SK-N-SH treated with all-trans-retinoic acid at 6 μM for 48 hours (cell line): ENCODE measurements around the gene EFL1.

Source experiments
- ATAC-seq: fragments of 200-7000 bp; cut with Tn5 transposase; 3 replicates; pipeline ENCODE4 v1.9.1; 2020; ENCODE audit warnings: mild to moderate bottlenecking, moderate library complexity
- ARNTL ChIP-seq: fragments of 450-650 bp; formaldehyde crosslinking; IDR thresholded peaks from 2 replicates; pipeline ENCODE4 v1.5.0; 2020; ENCODE audit warnings: low read depth, mild to moderate bottlenecking, moderate library complexity, borderline replicate concordance
- BACH2 ChIP-seq: fragments of 250-450 bp; sonication (Bioruptor Pico); IDR thresholded peaks from 2 replicates; pipeline ENCODE4 v1.9.0; 2021; ENCODE audit warnings: mild to moderate bottlenecking, borderline replicate concordance
- CSDC2 ChIP-seq: fragments of 250-450 bp; sonication (Bioruptor Pico); IDR thresholded peaks from 2 replicates; pipeline ENCODE4 v1.5.0; 2020; ENCODE audit warnings: mild to moderate bottlenecking, moderate library complexity
- ESRRG ChIP-seq: fragments of 250-450 bp; sonication (Bioruptor Pico); IDR thresholded peaks from 2 replicates; pipeline ENCODE4 v1.6.1; 2021; ENCODE audit warnings: mild to moderate bottlenecking
- GLIS3 ChIP-seq: fragments of 250-450 bp; sonication (Bioruptor Pico); IDR thresholded peaks from 2 replicates; pipeline ENCODE4 v1.5.0; 2020; ENCODE audit warnings: mild to moderate bottlenecking, moderate library complexity
- ISL1 ChIP-seq: fragments of 250-450 bp; sonication (Bioruptor Pico); IDR thresholded peaks from 2 replicates; pipeline ENCODE4 v2.1.2; 2022; ENCODE audit warnings: mild to moderate bottlenecking, moderate library complexity
- OSR1 ChIP-seq: fragments of 250-450 bp; sonication (Bioruptor Pico); IDR thresholded peaks from 2 replicates; pipeline ENCODE4 v1.8.0; 2022; ENCODE audit warnings: moderate library complexity, mild to moderate bottlenecking, inconsistent platforms
- PPARA ChIP-seq: fragments of 250-450 bp; sonication (Bioruptor Pico); IDR thresholded peaks from 2 replicates; pipeline ENCODE4 v1.5.0; 2020; ENCODE audit warnings: mild to moderate bottlenecking, borderline replicate concordance
- RARB ChIP-seq: fragments of 250-450 bp; sonication (Bioruptor Pico); IDR thresholded peaks from 2 replicates; pipeline ENCODE4 v1.8.0; 2021; ENCODE audit warnings: mild to moderate bottlenecking, moderate library complexity
- SNAI2 ChIP-seq: fragments of 250-450 bp; sonication (Bioruptor Pico); IDR thresholded peaks from 2 replicates; pipeline ENCODE4 v1.5.0; 2020; ENCODE audit warnings: mild to moderate bottlenecking, moderate library complexity
- TCF4 ChIP-seq: fragments of 250-450 bp; sonication (Bioruptor Pico); IDR thresholded peaks from 2 replicates; pipeline ENCODE4 v1.8.0; 2021; ENCODE audit warnings: mild to moderate bottlenecking, moderate library complexity, borderline replicate concordance
- TOX ChIP-seq: fragments of 250-450 bp; sonication (Bioruptor Pico); IDR thresholded peaks from 2 replicates; pipeline ENCODE4 v1.8.0; 2021; ENCODE audit warnings: mild to moderate bottlenecking, moderate library complexity, borderline replicate concordance
- ZC3H10 ChIP-seq: fragments of 250-450 bp; sonication (Bioruptor Pico); IDR thresholded peaks from 2 replicates; pipeline ENCODE4 v1.5.1; 2021; ENCODE audit warnings: mild to moderate bottlenecking, moderate library complexity
- ZFP3 ChIP-seq: fragments of 250-450 bp; sonication (Bioruptor Pico); IDR thresholded peaks from 2 replicates; pipeline ENCODE4 v1.5.0; 2020; ENCODE audit warnings: mild to moderate bottlenecking, moderate library complexity
- ZFP30 ChIP-seq: fragments of 450-650 bp; formaldehyde crosslinking; IDR thresholded peaks from 2 replicates; pipeline ENCODE4 v1.5.0; 2022; ENCODE audit warnings: mild to moderate bottlenecking, moderate library complexity
- ZNF565 ChIP-seq: fragments of 450-650 bp; formaldehyde crosslinking; conservative IDR thresholded peaks from 2 replicates; pipeline ENCODE4 v1.5.0; 2020; ENCODE audit warnings: low read depth, mild to moderate bottlenecking, moderate library complexity
- ZNF8 ChIP-seq: fragments of 450-650 bp; formaldehyde crosslinking; IDR thresholded peaks from 2 replicates; pipeline ENCODE4 v1.5.0; 2020; ENCODE audit warnings: mild to moderate bottlenecking, moderate library complexity
- TF ChIP-seq, protein P1 (sequence below): fragments of 250-450 bp; sonication (Bioruptor Pico); IDR thresholded peaks from 2 replicates; pipeline ENCODE4 v1.5.0; 2020; ENCODE audit warnings: mild to moderate bottlenecking, moderate library complexity
- TF ChIP-seq, protein P2 (sequence below): fragments of 250-450 bp; sonication (Bioruptor Pico); IDR thresholded peaks from 2 replicates; pipeline ENCODE4 v1.8.0; 2021; ENCODE audit warnings: low read depth, mild to moderate bottlenecking, moderate library complexity, borderline replicate concordance
- TF ChIP-seq, protein P3 (sequence below): fragments of 250-450 bp; sonication (Bioruptor Pico); IDR thresholded peaks from 2 replicates; pipeline ENCODE4 v1.8.0; 2020; ENCODE audit warnings: mild to moderate bottlenecking, moderate library complexity, borderline replicate concordance
- TF ChIP-seq, protein P4 (sequence below): fragments of 250-450 bp; sonication (Bioruptor Pico); IDR thresholded peaks from 2 replicates; pipeline ENCODE4 v1.5.1; 2020; ENCODE audit warnings: low read depth, mild to moderate bottlenecking, moderate library complexity

The EFL1 gene

DNA sequence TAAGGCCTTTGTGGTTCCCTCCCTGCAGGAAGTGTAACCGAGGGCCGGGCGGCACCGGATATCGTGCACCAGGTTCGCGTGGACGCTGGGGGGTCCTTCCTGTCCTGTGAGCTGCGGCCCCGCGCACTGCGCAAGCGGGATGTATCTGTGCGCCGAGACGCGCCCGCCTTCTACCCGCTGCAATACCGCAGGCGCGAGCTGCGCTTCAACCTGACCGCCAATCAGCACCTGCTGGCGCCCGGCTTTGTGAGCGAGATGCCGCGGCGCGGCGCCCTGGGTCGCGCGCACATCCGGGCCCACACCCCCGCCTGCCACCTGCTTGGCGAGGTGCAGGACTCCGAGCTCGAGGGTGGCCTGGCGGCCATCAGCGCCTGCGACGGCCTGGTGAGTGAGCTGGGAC is 36.0 kb upstream of the EFL1 start:
- ATAC-seq = no peak
- TF ChIP-seq ZNF565 (CRISPR knock-in tag) (no peak), RARB (CRISPR knock-in tag) (no peak), OSR1 (no peak), TOX (CRISPR knock-in tag) (no peak), TCF4 (CRISPR knock-in tag) (no peak), ARNTL (CRISPR knock-in tag) (no peak), ZFP3 (CRISPR knock-in tag) (no peak), BACH2 (CRISPR knock-in tag) (no peak)
- TF ChIP-seq, protein P1, sequence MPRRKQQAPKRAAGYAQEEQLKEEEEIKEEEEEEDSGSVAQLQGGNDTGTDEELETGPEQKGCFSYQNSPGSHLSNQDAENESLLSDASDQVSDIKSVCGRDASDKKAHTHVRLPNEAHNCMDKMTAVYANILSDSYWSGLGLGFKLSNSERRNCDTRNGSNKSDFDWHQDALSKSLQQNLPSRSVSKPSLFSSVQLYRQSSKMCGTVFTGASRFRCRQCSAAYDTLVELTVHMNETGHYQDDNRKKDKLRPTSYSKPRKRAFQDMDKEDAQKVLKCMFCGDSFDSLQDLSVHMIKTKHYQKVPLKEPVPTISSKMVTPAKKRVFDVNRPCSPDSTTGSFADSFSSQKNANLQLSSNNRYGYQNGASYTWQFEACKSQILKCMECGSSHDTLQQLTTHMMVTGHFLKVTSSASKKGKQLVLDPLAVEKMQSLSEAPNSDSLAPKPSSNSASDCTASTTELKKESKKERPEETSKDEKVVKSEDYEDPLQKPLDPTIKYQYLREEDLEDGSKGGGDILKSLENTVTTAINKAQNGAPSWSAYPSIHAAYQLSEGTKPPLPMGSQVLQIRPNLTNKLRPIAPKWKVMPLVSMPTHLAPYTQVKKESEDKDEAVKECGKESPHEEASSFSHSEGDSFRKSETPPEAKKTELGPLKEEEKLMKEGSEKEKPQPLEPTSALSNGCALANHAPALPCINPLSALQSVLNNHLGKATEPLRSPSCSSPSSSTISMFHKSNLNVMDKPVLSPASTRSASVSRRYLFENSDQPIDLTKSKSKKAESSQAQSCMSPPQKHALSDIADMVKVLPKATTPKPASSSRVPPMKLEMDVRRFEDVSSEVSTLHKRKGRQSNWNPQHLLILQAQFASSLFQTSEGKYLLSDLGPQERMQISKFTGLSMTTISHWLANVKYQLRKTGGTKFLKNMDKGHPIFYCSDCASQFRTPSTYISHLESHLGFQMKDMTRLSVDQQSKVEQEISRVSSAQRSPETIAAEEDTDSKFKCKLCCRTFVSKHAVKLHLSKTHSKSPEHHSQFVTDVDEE (CRISPR knock-in tag) = no peak
- TF ChIP-seq, all 23 proteins: peak for 0

DNA sequence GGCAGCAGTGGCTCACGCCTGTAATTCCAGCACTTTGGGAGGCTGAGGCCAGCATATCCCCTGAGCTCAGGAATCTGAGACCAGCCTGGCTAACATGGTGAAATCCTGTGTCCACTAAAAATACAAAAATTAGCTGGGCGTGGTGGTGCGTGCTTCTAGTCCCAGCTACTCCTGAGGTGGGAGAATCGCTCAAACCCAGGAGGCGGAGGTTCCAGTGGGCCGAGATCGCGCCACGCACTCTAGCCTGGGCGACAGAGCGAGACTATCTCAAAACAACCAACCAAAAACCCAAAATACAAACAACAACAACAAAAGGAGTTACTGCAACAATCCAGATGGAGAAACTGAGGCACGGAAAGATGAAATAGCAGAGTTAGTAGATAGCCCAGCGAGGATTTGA is 35.5 kb upstream of the EFL1 start:
- ATAC-seq = no peak
- no peak for TF ChIP-seq CSDC2 (CRISPR knock-in tag)
- TF ChIP-seq, protein P2, sequence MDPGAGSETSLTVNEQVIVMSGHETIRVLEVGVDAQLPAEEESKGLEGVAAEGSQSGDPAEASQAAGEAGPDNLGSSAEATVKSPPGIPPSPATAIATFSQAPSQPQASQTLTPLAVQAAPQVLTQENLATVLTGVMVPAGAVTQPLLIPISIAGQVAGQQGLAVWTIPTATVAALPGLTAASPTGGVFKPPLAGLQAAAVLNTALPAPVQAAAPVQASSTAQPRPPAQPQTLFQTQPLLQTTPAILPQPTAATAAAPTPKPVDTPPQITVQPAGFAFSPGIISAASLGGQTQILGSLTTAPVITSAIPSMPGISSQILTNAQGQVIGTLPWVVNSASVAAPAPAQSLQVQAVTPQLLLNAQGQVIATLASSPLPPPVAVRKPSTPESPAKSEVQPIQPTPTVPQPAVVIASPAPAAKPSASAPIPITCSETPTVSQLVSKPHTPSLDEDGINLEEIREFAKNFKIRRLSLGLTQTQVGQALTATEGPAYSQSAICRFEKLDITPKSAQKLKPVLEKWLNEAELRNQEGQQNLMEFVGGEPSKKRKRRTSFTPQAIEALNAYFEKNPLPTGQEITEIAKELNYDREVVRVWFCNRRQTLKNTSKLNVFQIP (CRISPR knock-in tag) = no peak
- no peak for TF ChIP-seq ZC3H10 (CRISPR knock-in tag)
- no peak for TF ChIP-seq ISL1 (CRISPR knock-in tag)
- no peak for TF ChIP-seq ZNF8 (CRISPR knock-in tag)
- TF ChIP-seq, protein P3, sequence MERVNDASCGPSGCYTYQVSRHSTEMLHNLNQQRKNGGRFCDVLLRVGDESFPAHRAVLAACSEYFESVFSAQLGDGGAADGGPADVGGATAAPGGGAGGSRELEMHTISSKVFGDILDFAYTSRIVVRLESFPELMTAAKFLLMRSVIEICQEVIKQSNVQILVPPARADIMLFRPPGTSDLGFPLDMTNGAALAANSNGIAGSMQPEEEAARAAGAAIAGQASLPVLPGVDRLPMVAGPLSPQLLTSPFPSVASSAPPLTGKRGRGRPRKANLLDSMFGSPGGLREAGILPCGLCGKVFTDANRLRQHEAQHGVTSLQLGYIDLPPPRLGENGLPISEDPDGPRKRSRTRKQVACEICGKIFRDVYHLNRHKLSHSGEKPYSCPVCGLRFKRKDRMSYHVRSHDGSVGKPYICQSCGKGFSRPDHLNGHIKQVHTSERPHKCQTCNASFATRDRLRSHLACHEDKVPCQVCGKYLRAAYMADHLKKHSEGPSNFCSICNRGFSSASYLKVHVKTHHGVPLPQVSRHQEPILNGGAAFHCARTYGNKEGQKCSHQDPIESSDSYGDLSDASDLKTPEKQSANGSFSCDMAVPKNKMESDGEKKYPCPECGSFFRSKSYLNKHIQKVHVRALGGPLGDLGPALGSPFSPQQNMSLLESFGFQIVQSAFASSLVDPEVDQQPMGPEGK = no peak
- no peak for TF ChIP-seq RARB (CRISPR knock-in tag)
- no peak for TF ChIP-seq SNAI2 (CRISPR knock-in tag)
- no peak for TF ChIP-seq ZNF565 (CRISPR knock-in tag)
- no peak for TF ChIP-seq ARNTL (CRISPR knock-in tag)
- TF ChIP-seq, protein P1 (CRISPR knock-in tag) = no peak
- no peak for TF ChIP-seq ZFP3 (CRISPR knock-in tag)
- TF ChIP-seq TCF4 (CRISPR knock-in tag) = no peak
- no peak for TF ChIP-seq TOX (CRISPR knock-in tag)
- no peak for TF ChIP-seq ESRRG (CRISPR knock-in tag)
- TF ChIP-seq, protein P4, sequence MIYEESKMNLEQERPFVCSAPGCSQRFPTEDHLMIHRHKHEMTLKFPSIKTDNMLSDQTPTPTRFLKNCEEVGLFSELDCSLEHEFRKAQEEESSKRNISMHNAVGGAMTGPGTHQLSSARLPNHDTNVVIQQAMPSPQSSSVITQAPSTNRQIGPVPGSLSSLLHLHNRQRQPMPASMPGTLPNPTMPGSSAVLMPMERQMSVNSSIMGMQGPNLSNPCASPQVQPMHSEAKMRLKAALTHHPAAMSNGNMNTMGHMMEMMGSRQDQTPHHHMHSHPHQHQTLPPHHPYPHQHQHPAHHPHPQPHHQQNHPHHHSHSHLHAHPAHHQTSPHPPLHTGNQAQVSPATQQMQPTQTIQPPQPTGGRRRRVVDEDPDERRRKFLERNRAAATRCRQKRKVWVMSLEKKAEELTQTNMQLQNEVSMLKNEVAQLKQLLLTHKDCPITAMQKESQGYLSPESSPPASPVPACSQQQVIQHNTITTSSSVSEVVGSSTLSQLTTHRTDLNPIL (CRISPR knock-in tag) = no peak
- TF ChIP-seq GLIS3 (CRISPR knock-in tag) = no peak
- no peak for TF ChIP-seq PPARA (CRISPR knock-in tag)

DNA sequence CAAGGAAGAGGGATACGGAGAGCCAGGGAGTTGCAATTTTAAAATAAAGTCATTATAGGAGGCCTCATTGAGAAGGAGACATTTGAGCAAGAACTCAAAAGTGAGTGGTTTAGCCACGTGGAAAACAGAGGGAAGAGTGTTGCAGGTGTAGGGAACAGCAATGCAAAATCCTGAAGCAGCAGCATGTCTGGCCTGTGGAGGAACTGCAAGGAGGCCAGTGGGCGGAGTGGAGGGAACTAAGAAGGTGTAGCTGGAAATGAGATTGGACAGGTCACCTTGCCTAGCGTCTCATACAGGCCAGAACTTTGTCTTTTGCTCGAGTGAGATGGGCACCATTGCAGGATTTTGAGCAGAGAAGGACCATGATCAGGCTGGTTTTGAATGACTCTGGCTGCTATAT is 35.0 kb upstream of the EFL1 start:
- TF ChIP-seq ZFP3 (CRISPR knock-in tag) (no peak), OSR1 (no peak), ZFP30 (CRISPR knock-in tag) (no peak)
- TF ChIP-seq, protein P3 = no peak
- no peak for ATAC-seq
